HepG2 (cell line): ENCODE results near the gene KHK. TPM values are rescaled to one million over a fixed set of nuclear protein-coding genes. Genes with fewer than 3 reads are reported as not detected.

ENCODE experiments used
- ATAC-seq: fragments of 200-7000 bp; cut with Tn5 transposase; 3 replicates; pipeline ENCODE4 v1.9.1; 2020; ENCODE audit warnings: mild to moderate bottlenecking, moderate library complexity
- BruUV-seq: library from RNA; stranded (reverse); fragments of 400-500 nt; replicated peaks from 2 replicates; lab custom pipeline; 2021; lab: Mats Ljungman, UMichigan
- CTCF ChIA-PET: fragments of 300-600 bp; formaldehyde crosslinking; extraction: SDS; loops from one replicate; lab custom pipeline; 2021; ENCODE audit warnings: low total read pairs, inconsistent platforms, low intra/inter-chr PET ratio; lab: Yijun Ruan, JAX
- POLR2A ChIA-PET: fragments of 350-600 bp; sonication (Branson Sonifier 250); formaldehyde crosslinking; loops from one replicate; lab custom pipeline; 2020; ENCODE audit warnings: antibody characterized with exemption, inconsistent platforms; lab: Yijun Ruan, JAX
- DNase-seq: peaks from one replicate; pipeline ENCODE4 v3.0.0-alpha.2; 2015; ENCODE audit warnings: low spot score
- FAIRE-seq: peaks from 3 replicates; lab custom pipeline; 2011; peaks lifted over from hg19 to GRCh38; lab: Jason Lieb, UNC
- H2AFZ ChIP-seq: one replicate; pipeline ENCODE4 v1.6.1; 2011; ENCODE audit warnings: low read length, inconsistent platforms
- H3K27ac ChIP-seq: fragments of 300-600 bp; 3 replicates; pipeline ENCODE4 v1.8.0; 2011; ENCODE audit warnings: mixed run types, mild to moderate bottlenecking, mixed read lengths, low read length, inconsistent platforms; ENCODE audit not compliant: insufficient read depth; ENCODE audit errors: extremely low read length
- H3K27me3 ChIP-seq, 2 experiments: fragments of 200-600 bp in 1 of 2; 2 replicates in 1 of 2; 3 replicates in 1 of 2; pipeline versions ENCODE4 v1.6.0 to v1.8.0; 2011; ENCODE audit warnings: low read length in 2 of 2, mild to moderate bottlenecking in 2 of 2, moderate library complexity in 2 of 2, inconsistent platforms in 1 of 2; ENCODE audit not compliant: insufficient read depth in 2 of 2, control insufficient read depth in 1 of 2
- H3K36me3 ChIP-seq, 2 experiments: fragments of 200-600 bp in 1 of 2; replicated peaks in 1 of 2; 2 replicates in 1 of 2; 3 replicates in 1 of 2; pipeline versions ENCODE4 v1.5.1 to v1.8.0; 2011; ENCODE audit warnings: low read length in 2 of 2, inconsistent platforms in 1 of 2; ENCODE audit not compliant: insufficient read depth in 2 of 2, control insufficient read depth in 1 of 2
- H3K4me1 ChIP-seq: 2 replicates; pipeline ENCODE4 v1.5.1; 2012; ENCODE audit warnings: low read length, inconsistent platforms; ENCODE audit not compliant: insufficient read depth
- H3K4me2 ChIP-seq: 2 replicates; pipeline ENCODE4 v1.6.0; 2011; ENCODE audit warnings: low read depth, low read length, inconsistent platforms
- H3K4me3 ChIP-seq, 3 experiments: fragments of 200-600 bp in 1 of 3; sonication (generic), shearing (Covaris generic) in 1 of 3; replicated peaks in 1 of 3; 2 replicates each; pipeline ENCODE4 v1.5.1; 2011 to 2016; ENCODE audit warnings: low read length in 3 of 3, inconsistent platforms in 2 of 3, low read depth in 2 of 3, mild to moderate bottlenecking in 2 of 3, control low read depth in 1 of 3, mixed read lengths in 1 of 3; ENCODE audit not compliant: insufficient read depth in 1 of 3
- H3K79me2 ChIP-seq: one replicate; pipeline ENCODE4 v1.6.1; 2011; ENCODE audit warnings: low read length, inconsistent platforms; ENCODE audit not compliant: insufficient read depth
- H3K9ac ChIP-seq: 2 replicates; pipeline ENCODE4 v1.6.0; 2011; ENCODE audit warnings: mild to moderate bottlenecking, low read depth, low read length, inconsistent platforms; ENCODE audit not compliant: insufficient read depth
- H3K9me3 ChIP-seq: 2 replicates; pipeline ENCODE4 v1.5.1; 2012; ENCODE audit warnings: mild to moderate bottlenecking, low read length
- H4K20me1 ChIP-seq: 2 replicates; pipeline ENCODE4 v1.6.0; 2011; ENCODE audit warnings: inconsistent platforms, mild to moderate bottlenecking, low read length, moderate library complexity; ENCODE audit not compliant: insufficient read depth
- ATF3 ChIP-seq: sonication (generic); formaldehyde crosslinking; IDR thresholded peaks from 2 replicates; pipeline ENCODE4 v1.4.0; 2020; ENCODE audit warnings: missing genetic modification reagents
- DNMT1 ChIP-seq: sonication (generic); formaldehyde crosslinking; IDR thresholded peaks from 2 replicates; pipeline ENCODE4 v1.5.1; 2020; ENCODE audit warnings: mild to moderate bottlenecking, missing genetic modification reagents
- FLYWCH1 ChIP-seq: sonication (generic); formaldehyde crosslinking; IDR thresholded peaks from 2 replicates; pipeline ENCODE4 v1.8.1; 2023; ENCODE audit warnings: mild to moderate bottlenecking, missing genetic modification reagents
- FUBP1 ChIP-seq: sonication (generic); formaldehyde crosslinking; IDR thresholded peaks from 2 replicates; pipeline ENCODE4 v1.5.1; 2020; ENCODE audit warnings: missing genetic modification reagents, mild to moderate bottlenecking, borderline replicate concordance
- POGZ ChIP-seq: sonication (generic); formaldehyde crosslinking; IDR thresholded peaks from 2 replicates; pipeline ENCODE4 v1.4.0; 2020; ENCODE audit warnings: mild to moderate bottlenecking, missing genetic modification reagents
- ZBTB49 ChIP-seq: sonication (generic); formaldehyde crosslinking; IDR thresholded peaks from 2 replicates; pipeline ENCODE4 v1.4.0; 2020; ENCODE audit warnings: missing genetic modification reagents, borderline replicate concordance
- ZNF451 ChIP-seq: sonication (generic); formaldehyde crosslinking; IDR thresholded peaks from 2 replicates; pipeline ENCODE4 v1.5.0; 2020; ENCODE audit warnings: mild to moderate bottlenecking, missing genetic modification reagents
- ZNF496 ChIP-seq: sonication (generic); formaldehyde crosslinking; IDR thresholded peaks from 2 replicates; pipeline ENCODE4 v1.8.1; 2023; ENCODE audit warnings: mild to moderate bottlenecking, moderate library complexity, missing genetic modification reagents; ENCODE audit not compliant: insufficient replicate concordance
- ZNF558 ChIP-seq: sonication (generic); formaldehyde crosslinking; IDR thresholded peaks from 2 replicates; pipeline ENCODE4 v1.9.0; 2022; ENCODE audit warnings: mild to moderate bottlenecking, missing genetic modification reagents, borderline replicate concordance
- ZNF644 ChIP-seq: IDR thresholded peaks from 2 replicates; pipeline ENCODE4 v1.6.1; 2016; ENCODE audit warnings: low read depth
- ZNF713 ChIP-seq: sonication (generic); formaldehyde crosslinking; IDR thresholded peaks from 2 replicates; pipeline ENCODE4 v1.4.0; 2020; ENCODE audit warnings: mild to moderate bottlenecking, missing genetic modification reagents
- ZNF839 ChIP-seq: sonication (generic); formaldehyde crosslinking; IDR thresholded peaks from 2 replicates; pipeline ENCODE4 v1.4.0; 2020; ENCODE audit warnings: missing genetic modification reagents, mild to moderate bottlenecking, borderline replicate concordance
- WGBS: methylation state at CpG from one replicate; pipeline ENCODE4 v1.1.6; 2017; ENCODE audit warnings: low lambda C conversion rate; 5-methylcytosine and 5-hydroxymethylcytosine counted together
- in situ Hi-C: cut with HindIII; loops from 2 replicates; pipeline ENCODE4 v1.10.0; 2017; ENCODE audit warnings: low pct_unique_long_range_greater_than_20kb; ENCODE audit not compliant: extremely low pct_ligation_motif_present
- intact Hi-C: fragments of 100-400 bp; cut with micrococcal nuclease; formaldehyde crosslinking; loops from one replicate; pipeline ENCODE4 v1.10.0; 2022; ENCODE audit not compliant: unreplicated experiment
- polyA plus RNA-seq, 8 experiments: library from polyadenylated mRNA; depleted of rRNA in 3 of 8; stranded (reverse) in 7 of 8; unstranded in 1 of 8; fragments of >200 nt; fragmentation: Illumina TruSeq in 4 of 8; extraction: Trizol in 4 of 8; gene quantifications; 2 replicates each; pipeline versions ENCODE4 v1.2.1 to v1.2.3, GENCODE V29; 2011 to 2016; ENCODE audit warnings: low read depth in 4 of 8, missing spikeins in 1 of 8, mixed read lengths in 1 of 8; ENCODE audit not compliant: insufficient read depth in 1 of 8
- total RNA-seq, 5 experiments: library from RNA; depleted of rRNA; stranded (reverse); fragments of >200 nt; fragmentation: Illumina TruSeq; extraction: Trizol; gene quantifications; 2 replicates each; pipeline ENCODE4 v1.2.3, GENCODE V29; 2016; ENCODE audit warnings: low read depth in 1 of 5

Gene KHK
- total and polyA plus RNA-seq, 2 of the 13 experiments (the other 11 are each of a cell fraction or from before 2014, with no cell fraction given) = 40.9 to 99.2 TPM

GRCh38 chr2:27053776-27054175, 32.8 kb upstream of the KHK start:
- in situ Hi-C loops = no loop called here
- CTCF ChIA-PET = no interaction called here

More at GRCh38 chr2:27053776-27054175, 32.8 kb upstream of the KHK start:
- Histone ChIP-seq H3K79me2 (peaks cover 8% of the 10 kb centered on the region), H3K4me3 (no peak overlapping the region), H3K4me2 (no peak overlapping the region), H3K9ac (no peak overlapping the region), H3K27me3 (no peaks in the 10 kb centered on the region; a peak in 1 of 5 replicates), H4K20me1 (peaks cover 3% of the 10 kb centered on the region; the same call in 1 of the 2 replicates), H3K27ac (no peak overlapping the region), H3K4me1 (peaks cover 24% of the 10 kb centered on the region), H3K9me3 (no peaks in the 10 kb centered on the region), H2AFZ (no peak overlapping the region), H3K36me3 (peaks cover 13 to 54% of the 10 kb centered on the region in 2 experiments)
- FAIRE-seq = no peak
- no peak for ATAC-seq
- intact Hi-C loops = no loop called here
- 95% methylated on average over 8 of the region's 8 CpGs for WGBS
- POLR2A ChIA-PET = interaction anchor here (0.9 to 6.4 kb wide), 3 partner anchors 18 to 33 kb away, joined by 3 to 88 read pairs (median 58); partner anchors contain the start of genes EMILIN1 and OST4
- no peak for DNase-seq
- TF ChIP-seq ZBTB49 (CRISPR knock-in tag) (no peak), DNMT1 (CRISPR knock-in tag) (no peak), ZNF496 (CRISPR knock-in tag) (no peak), FLYWCH1 (no peak), ATF3 (no peak), ZNF451 (no peak), ZNF839 (CRISPR knock-in tag) (no peak), FUBP1 (CRISPR knock-in tag) (no peak), ZNF644 (no peak), ZNF558 (CRISPR knock-in tag) (no peak), ZNF713 (CRISPR knock-in tag) (no peak), POGZ (no peak)
- BruUV-seq = no TSS peak
